DOHH2 (cell line): ENCODE results near the gene UBASH3A.

ENCODE experiments used
- H3F3A ChIP-seq: fragments of 200-600 bp; sonication (generic), shearing (Covaris generic); 2 replicates; pipeline ENCODE4 v1.6.0; 2016; ENCODE audit warnings: antibody characterized with exemption, mild to moderate bottlenecking; ENCODE audit not compliant: control insufficient read depth, insufficient read depth
- H3K27ac ChIP-seq: fragments of 200-600 bp; sonication (generic); 2 replicates; pipeline ENCODE4 v1.5.1; 2014; ENCODE audit warnings: low read depth, mild to moderate bottlenecking, low read length, moderate library complexity
- H3K27me3 ChIP-seq: fragments of 200-600 bp; sonication (generic); 2 replicates; pipeline ENCODE4 v1.6.1; 2014; ENCODE audit warnings: mild to moderate bottlenecking, low read length, mixed read lengths; ENCODE audit not compliant: control insufficient read depth
- H3K36me3 ChIP-seq: fragments of 200-600 bp; sonication (generic); 2 replicates; pipeline ENCODE4 v1.6.1; 2014; ENCODE audit warnings: mild to moderate bottlenecking, low read length, moderate library complexity, mixed read lengths; ENCODE audit not compliant: control insufficient read depth
- H3K4me1 ChIP-seq: fragments of 200-600 bp; sonication (generic); 2 replicates; pipeline ENCODE4 v1.6.1; 2014; ENCODE audit warnings: mild to moderate bottlenecking, low read length, mixed read lengths; ENCODE audit not compliant: control insufficient read depth
- H3K4me2 ChIP-seq: fragments of 200-600 bp; sonication (generic); 2 replicates; pipeline ENCODE4 v1.6.0; 2014; ENCODE audit warnings: mild to moderate bottlenecking, low read length, moderate library complexity
- H3K4me3 ChIP-seq: fragments of 200-600 bp; sonication (generic); 2 replicates; pipeline ENCODE4 v1.5.1; 2014; ENCODE audit warnings: mild to moderate bottlenecking, low read length, mixed read lengths
- H3K79me2 ChIP-seq: fragments of 200-600 bp; sonication (generic); 2 replicates; pipeline ENCODE4 v1.6.1; 2014; ENCODE audit warnings: mild to moderate bottlenecking, low read length, mixed read lengths; ENCODE audit not compliant: control insufficient read depth
- H3K9me2 ChIP-seq: fragments of 200-600 bp; sonication (generic); replicated peaks from 2 replicates; pipeline ENCODE4 v1.6.1; 2014; ENCODE audit warnings: mild to moderate bottlenecking, low read length, mixed read lengths; ENCODE audit not compliant: control insufficient read depth
- H3K9me3 ChIP-seq: fragments of 200-600 bp; sonication (generic); 2 replicates; pipeline ENCODE4 v1.6.1; 2014; ENCODE audit warnings: antibody characterized with exemption, low read length, mixed read lengths; ENCODE audit not compliant: control insufficient read depth, insufficient read depth
- H4K20me1 ChIP-seq: fragments of 200-600 bp; sonication (generic); 2 replicates; pipeline ENCODE4 v1.6.0; 2014; ENCODE audit warnings: low read depth, mild to moderate bottlenecking, antibody characterized with exemption, low read length, moderate library complexity; ENCODE audit not compliant: control insufficient read depth, insufficient read depth
- EZH2phosphoT487 ChIP-seq: fragments of 200-600 bp; sonication (generic); IDR thresholded peaks from 2 replicates; pipeline ENCODE4 v1.6.1; 2017; ENCODE audit warnings: borderline replicate concordance, mild to moderate bottlenecking, antibody characterized with exemption, low read length, moderate library complexity, mixed read lengths
- TF ChIP-seq, protein P1 (sequence below): fragments of 200-600 bp; sonication (generic); IDR thresholded peaks from one replicate; pipeline ENCODE4 v1.5.1; 2014; ENCODE audit warnings: antibody characterized with exemption, mild to moderate bottlenecking, low read depth, low read length; ENCODE audit not compliant: poor library complexity, severe bottlenecking

UBASH3A gene

DNA sequence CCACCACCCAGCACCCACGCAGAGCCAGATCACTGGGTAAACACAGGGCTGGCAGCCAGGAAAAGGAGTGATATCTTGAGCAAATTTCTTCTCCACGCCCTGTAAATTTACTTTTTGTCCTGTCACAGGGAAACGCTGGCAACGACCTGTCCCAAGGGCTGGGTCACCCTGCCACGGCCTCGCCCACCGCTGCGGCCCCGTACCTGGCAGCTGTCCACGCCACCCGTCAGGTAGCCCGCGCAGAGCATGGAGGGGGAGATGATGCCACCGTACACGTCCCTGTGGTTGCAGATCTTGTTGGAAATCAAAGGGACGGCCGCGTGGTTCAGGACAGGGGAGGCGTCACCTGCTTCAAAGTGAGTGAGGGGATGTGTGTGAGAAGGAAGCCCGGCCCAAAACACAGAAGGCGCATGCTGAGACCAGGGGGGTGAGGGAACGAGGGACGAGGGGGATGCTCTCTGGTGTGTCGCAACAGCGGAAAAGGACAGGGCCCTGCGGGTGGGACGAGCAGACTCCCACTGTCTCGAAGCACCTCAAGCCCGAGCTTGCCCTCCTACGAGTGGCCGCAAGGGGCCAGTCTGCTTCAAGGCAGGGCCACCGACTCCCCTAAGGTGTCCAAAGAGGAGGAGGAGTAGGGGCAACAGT, 27.2 kb upstream of the UBASH3A start:
- Histone ChIP-seq H4K20me1 (no peaks in the 10 kb centered on the region), H3K27ac (no peak overlapping the region), H3K27me3 (peaks cover 21% of the 10 kb centered on the region), H3F3A (no peaks in the 10 kb centered on the region), H3K79me2 (no peaks in the 10 kb centered on the region), H3K9me2 (no peaks in the 10 kb centered on the region), H3K4me3 (no peak overlapping the region), H3K4me1 (peaks cover 8% of the 10 kb centered on the region), H3K4me2 (no peak overlapping the region), H3K9me3 (no peaks in the 10 kb centered on the region), H3K36me3 (no peaks in the 10 kb centered on the region)
- TF ChIP-seq, protein P1, sequence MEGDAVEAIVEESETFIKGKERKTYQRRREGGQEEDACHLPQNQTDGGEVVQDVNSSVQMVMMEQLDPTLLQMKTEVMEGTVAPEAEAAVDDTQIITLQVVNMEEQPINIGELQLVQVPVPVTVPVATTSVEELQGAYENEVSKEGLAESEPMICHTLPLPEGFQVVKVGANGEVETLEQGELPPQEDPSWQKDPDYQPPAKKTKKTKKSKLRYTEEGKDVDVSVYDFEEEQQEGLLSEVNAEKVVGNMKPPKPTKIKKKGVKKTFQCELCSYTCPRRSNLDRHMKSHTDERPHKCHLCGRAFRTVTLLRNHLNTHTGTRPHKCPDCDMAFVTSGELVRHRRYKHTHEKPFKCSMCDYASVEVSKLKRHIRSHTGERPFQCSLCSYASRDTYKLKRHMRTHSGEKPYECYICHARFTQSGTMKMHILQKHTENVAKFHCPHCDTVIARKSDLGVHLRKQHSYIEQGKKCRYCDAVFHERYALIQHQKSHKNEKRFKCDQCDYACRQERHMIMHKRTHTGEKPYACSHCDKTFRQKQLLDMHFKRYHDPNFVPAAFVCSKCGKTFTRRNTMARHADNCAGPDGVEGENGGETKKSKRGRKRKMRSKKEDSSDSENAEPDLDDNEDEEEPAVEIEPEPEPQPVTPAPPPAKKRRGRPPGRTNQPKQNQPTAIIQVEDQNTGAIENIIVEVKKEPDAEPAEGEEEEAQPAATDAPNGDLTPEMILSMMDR: no peak

- Histone ChIP-seq H3K27me3 (peaks cover 21% of the 10 kb centered on the region), H3F3A (no peaks in the 10 kb centered on the region), H3K4me3 (no peak overlapping the region), H3K9me3 (no peaks in the 10 kb centered on the region), H4K20me1 (no peaks in the 10 kb centered on the region), H3K9me2 (no peaks in the 10 kb centered on the region), H3K4me1 (peaks cover 8% of the 10 kb centered on the region), H3K4me2 (no peak overlapping the region), H3K27ac (no peak overlapping the region), H3K36me3 (no peaks in the 10 kb centered on the region), H3K79me2 (no peaks in the 10 kb centered on the region)
- TF ChIP-seq, protein P1: no peak
- TF ChIP-seq EZH2phosphoT487: no peak
Observed at GRCh38 chr21:42377211-42377950, 26.3 kb upstream of the UBASH3A start.

GRCh38 chr21:42377951-42378340, 25.8 kb upstream of the UBASH3A start:
- Histone ChIP-seq H3K27me3 (peaks cover 23% of the 10 kb centered on the region), H3K9me3 (no peaks in the 10 kb centered on the region), H3K36me3 (no peaks in the 10 kb centered on the region), H4K20me1 (no peaks in the 10 kb centered on the region), H3K4me2 (no peak overlapping the region), H3K4me3 (no peak overlapping the region), H3F3A (no peaks in the 10 kb centered on the region), H3K9me2 (no peaks in the 10 kb centered on the region), H3K79me2 (no peaks in the 10 kb centered on the region), H3K4me1 (peaks cover 8% of the 10 kb centered on the region), H3K27ac (no peak overlapping the region)
- TF ChIP-seq, protein P1: no peak
